ENCODE data around the gene JOSD1. TPM values are rescaled to one million over a fixed set of nuclear protein-coding genes. Genes with fewer than 3 reads are reported as not detected.

The JOSD1 gene
- total RNA-seq, 1 donor, result 62.2 TPM

GRCh38 chr22:38700270-38700788 is 414 bp downstream of the JOSD1 start:
- no peak for TF ChIP-seq CTCF (IDR thresholded peaks at IDR 0.05; ENCODE audit: insufficient read depth, low read depth, low read length)
- peak; percentile 69 for DNase-seq (ENCODE audit: low read depth)
- H3K4me3 ChIP-seq (ENCODE audit: low read depth, low read length), result peak overlapping the region; percentile 80

GRCh38 chr22:38699784-38700183 is 959 bp downstream of the JOSD1 start:
- peak overlapping the region; percentile 80 for H3K4me3 ChIP-seq (ENCODE audit: low read depth, low read length)
- TF ChIP-seq CTCF (IDR thresholded peaks at IDR 0.05; ENCODE audit: insufficient read depth, low read depth, low read length), result no peak
- peak; percentile 69 for DNase-seq (ENCODE audit: low read depth)

GRCh38 chr22:38699143-38699542 is 1.6 kb downstream of the JOSD1 start:
- peak overlapping the region; percentile 80 for H3K4me3 ChIP-seq (ENCODE audit: low read depth, low read length)
- no peak for DNase-seq (ENCODE audit: low read depth)
- no peak for TF ChIP-seq CTCF (IDR thresholded peaks at IDR 0.05; ENCODE audit: insufficient read depth, low read depth, low read length)

GRCh38 chr22:38698407-38699094 is 2.2 kb downstream of the JOSD1 start:
- no peak for TF ChIP-seq CTCF (IDR thresholded peaks at IDR 0.05; ENCODE audit: insufficient read depth, low read depth, low read length)
- DNase-seq (ENCODE audit: low read depth), result no peak
- peak overlapping the region; percentile 80 for H3K4me3 ChIP-seq (ENCODE audit: low read depth, low read length)

- H3K4me3 ChIP-seq (ENCODE audit: low read depth, low read length), result peak overlapping the region; percentile 18
- DNase-seq (ENCODE audit: low read depth), result peak; percentile 44
- TF ChIP-seq CTCF (IDR thresholded peaks at IDR 0.05; ENCODE audit: insufficient read depth, low read depth, low read length), result no peak
Measured at GRCh38 chr22:38697425-38698089, 3.2 kb downstream of the JOSD1 start.

GRCh38 chr22:38696606-38697424 is 3.9 kb downstream of the JOSD1 start:
- TF ChIP-seq CTCF (IDR thresholded peaks at IDR 0.05; ENCODE audit: insufficient read depth, low read depth, low read length), result no peak
- peak; percentile 68 for DNase-seq (ENCODE audit: low read depth)
- H3K4me3 ChIP-seq (ENCODE audit: low read depth, low read length), result peak overlapping the region; percentile 18
